Measurements from ENCODE around the gene TNNT2. TPM values are rescaled to one million over a fixed set of nuclear protein-coding genes. Genes with fewer than 3 reads are reported as not detected.

TNNT2 gene
- total and polyA plus RNA-seq, 4 donors, result 0.17 to 0.28 (median 0.25) TPM; not detected in 1

- DNase-seq (ENCODE audit: low spot score), result no peak
- Histone ChIP-seq H3K36me3 (ENCODE audit: control insufficient read depth in 4 of 4, insufficient read depth in 3 of 4, low read depth in 1 of 4, low read length in 3 of 4) (no peaks in the 10 kb centered on the region), H3K4me3 (ENCODE audit: low read depth in 1 of 3, low read length in 3 of 3) (no peak overlapping the region), H3K27ac (ENCODE audit: low read depth in 1 of 2, low read length in 2 of 2) (no peak overlapping the region), H3K9ac (ENCODE audit: low read depth in 1 of 2, low read length in 2 of 2) (no peak overlapping the region), H3K4me1 (ENCODE audit: control insufficient read depth in 4 of 4, insufficient read depth in 4 of 4, low read length in 3 of 4) (no peaks in the 10 kb centered on the region), H3K27me3 (ENCODE audit: control insufficient read depth in 4 of 4, insufficient read depth in 4 of 4, low read length in 3 of 4) (peaks cover 0 to 4% (median 0%) of the 10 kb centered on the region in 4 donors), H3K9me3 (ENCODE audit: control insufficient read depth in 4 of 4, low read length in 3 of 4) (no peaks in the 10 kb centered on the region)
- 74% methylated on average over 6 of the region's 6 CpGs for WGBS
- TF ChIP-seq JUND (IDR thresholded peaks at IDR 0.05) (no peak), TAF1 (conservative IDR thresholded peaks at IDR 0.05) (no peak), HNF4A (conservative IDR thresholded peaks at IDR 0.05) (no peak), GABPA (IDR thresholded peaks at IDR 0.05 in 1 of 2, conservative IDR thresholded peaks at IDR 0.05 in 1 of 2) (no peak), HNF4G (IDR thresholded peaks at IDR 0.05) (no peak), SP1 (IDR thresholded peaks at IDR 0.05) (no peak), CTCF (IDR thresholded peaks at IDR 0.05; ENCODE audit: low read depth, low read length, missing input control) (no peak), FOXA1 (IDR thresholded peaks at IDR 0.05) (no peak), ZBTB33 (IDR thresholded peaks at IDR 0.05) (no peak), FOXA2 (IDR thresholded peaks at IDR 0.05) (no peak), NR2F2 (IDR thresholded peaks at IDR 0.05) (no peak), EGR1 (IDR thresholded peaks at IDR 0.05; ENCODE audit: low read depth in 2 of 2) (no peak), MAX (IDR thresholded peaks at IDR 0.05) (no peak), RAD21 (IDR thresholded peaks at IDR 0.05) (no peak), RXRA (IDR thresholded peaks at IDR 0.05) (no peak), YY1 (IDR thresholded peaks at IDR 0.05) (no peak)
- TF ChIP-seq, protein P1, sequence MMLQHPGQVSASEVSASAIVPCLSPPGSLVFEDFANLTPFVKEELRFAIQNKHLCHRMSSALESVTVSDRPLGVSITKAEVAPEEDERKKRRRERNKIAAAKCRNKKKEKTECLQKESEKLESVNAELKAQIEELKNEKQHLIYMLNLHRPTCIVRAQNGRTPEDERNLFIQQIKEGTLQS (IDR thresholded peaks at IDR 0.05), result no peak
- TF ChIP-seq, protein P2, sequence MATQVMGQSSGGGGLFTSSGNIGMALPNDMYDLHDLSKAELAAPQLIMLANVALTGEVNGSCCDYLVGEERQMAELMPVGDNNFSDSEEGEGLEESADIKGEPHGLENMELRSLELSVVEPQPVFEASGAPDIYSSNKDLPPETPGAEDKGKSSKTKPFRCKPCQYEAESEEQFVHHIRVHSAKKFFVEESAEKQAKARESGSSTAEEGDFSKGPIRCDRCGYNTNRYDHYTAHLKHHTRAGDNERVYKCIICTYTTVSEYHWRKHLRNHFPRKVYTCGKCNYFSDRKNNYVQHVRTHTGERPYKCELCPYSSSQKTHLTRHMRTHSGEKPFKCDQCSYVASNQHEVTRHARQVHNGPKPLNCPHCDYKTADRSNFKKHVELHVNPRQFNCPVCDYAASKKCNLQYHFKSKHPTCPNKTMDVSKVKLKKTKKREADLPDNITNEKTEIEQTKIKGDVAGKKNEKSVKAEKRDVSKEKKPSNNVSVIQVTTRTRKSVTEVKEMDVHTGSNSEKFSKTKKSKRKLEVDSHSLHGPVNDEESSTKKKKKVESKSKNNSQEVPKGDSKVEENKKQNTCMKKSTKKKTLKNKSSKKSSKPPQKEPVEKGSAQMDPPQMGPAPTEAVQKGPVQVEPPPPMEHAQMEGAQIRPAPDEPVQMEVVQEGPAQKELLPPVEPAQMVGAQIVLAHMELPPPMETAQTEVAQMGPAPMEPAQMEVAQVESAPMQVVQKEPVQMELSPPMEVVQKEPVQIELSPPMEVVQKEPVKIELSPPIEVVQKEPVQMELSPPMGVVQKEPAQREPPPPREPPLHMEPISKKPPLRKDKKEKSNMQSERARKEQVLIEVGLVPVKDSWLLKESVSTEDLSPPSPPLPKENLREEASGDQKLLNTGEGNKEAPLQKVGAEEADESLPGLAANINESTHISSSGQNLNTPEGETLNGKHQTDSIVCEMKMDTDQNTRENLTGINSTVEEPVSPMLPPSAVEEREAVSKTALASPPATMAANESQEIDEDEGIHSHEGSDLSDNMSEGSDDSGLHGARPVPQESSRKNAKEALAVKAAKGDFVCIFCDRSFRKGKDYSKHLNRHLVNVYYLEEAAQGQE (IDR thresholded peaks at IDR 0.05), result no peak
Measured at GRCh38 chr1:201369209-201369608, 8.3 kb downstream of the TNNT2 start.
